Measurements from ENCODE around the gene GUCA1C. TPM values are rescaled to one million over a fixed set of nuclear protein-coding genes. Genes with fewer than 3 reads are reported as not detected.

The GUCA1C gene
- total RNA-seq, 1 experiment from 2014 or later = not detected

GRCh38 chr3:108877901-108878300 lies 75.8 kb downstream of the GUCA1C start:
- ChIA-PET POLR2A (no interaction called here), CTCF (no interaction called here)
- Mint-ChIP-seq H3K9me3 (no peaks in the 10 kb centered on the region), H3K27me3 (ENCODE audit: low read depth) (no peaks in the 10 kb centered on the region), H3K4me1 (no peaks in the 10 kb centered on the region), H3K27ac (no peak overlapping the region), H3K36me3 (no peaks in the 10 kb centered on the region), H3K4me3 (no peak overlapping the region)
- TF ChIP-seq ZBTB21 (CRISPR knock-in tag; IDR thresholded peaks at IDR 0.05; ENCODE audit: borderline replicate concordance) = no peak
- no peak for TF ChIP-seq MAX (CRISPR knock-in tag; IDR thresholded peaks at IDR 0.05)
- no peak for TF ChIP-seq E2F4 (CRISPR knock-in tag; IDR thresholded peaks at IDR 0.05; ENCODE audit: borderline replicate concordance, low read depth)
- no peak for TF ChIP-seq SP1 (CRISPR knock-in tag; conservative IDR thresholded peaks at IDR 0.05)
- TF ChIP-seq HMGXB4 (CRISPR knock-in tag; IDR thresholded peaks at IDR 0.05) = no peak
- no peak for TF ChIP-seq MLX (CRISPR knock-in tag; IDR thresholded peaks at IDR 0.05)
- no peak for TF ChIP-seq SMAD3 (CRISPR knock-in tag; IDR thresholded peaks at IDR 0.05; ENCODE audit: borderline replicate concordance)
- TF ChIP-seq USF2 (CRISPR knock-in tag; IDR thresholded peaks at IDR 0.05) = no peak
- no peak for TF ChIP-seq ATF3 (CRISPR knock-in tag; conservative IDR thresholded peaks at IDR 0.05)
- DNase-seq (ENCODE audit: low spot score) = no peak
- no peak for ATAC-seq

- Mint-ChIP-seq H3K4me3 (no peak overlapping the region), H3K27me3 (ENCODE audit: low read depth) (no peaks in the 10 kb centered on the region), H3K36me3 (peaks cover 11% of the 10 kb centered on the region), H3K27ac (no peak overlapping the region), H3K9me3 (peaks cover 18% of the 10 kb centered on the region), H3K4me1 (peaks cover 47% of the 10 kb centered on the region)
- ATAC-seq = peak; percentile 71
- ChIA-PET POLR2A (no interaction called here), CTCF (no interaction called here)
- DNase-seq (ENCODE audit: low spot score) = peak; percentile 17
- TF ChIP-seq RELA (CRISPR knock-in tag; IDR thresholded peaks at IDR 0.05; ENCODE audit: borderline replicate concordance) = no peak
- TF ChIP-seq ARID4B (CRISPR knock-in tag; IDR thresholded peaks at IDR 0.05; ENCODE audit: borderline replicate concordance) = no peak
- TF ChIP-seq HMGXB4 (CRISPR knock-in tag; IDR thresholded peaks at IDR 0.05) = no peak
- TF ChIP-seq TCF7 (CRISPR knock-in tag; IDR thresholded peaks at IDR 0.05; ENCODE audit: low read depth) = no peak
- no peak for TF ChIP-seq KAT7 (CRISPR knock-in tag; IDR thresholded peaks at IDR 0.05; ENCODE audit: borderline replicate concordance)
- TF ChIP-seq USF2 (CRISPR knock-in tag; IDR thresholded peaks at IDR 0.05) = no peak
- no peak for TF ChIP-seq TEAD4 (CRISPR knock-in tag; IDR thresholded peaks at IDR 0.05)
- TF ChIP-seq USF1 (CRISPR knock-in tag; IDR thresholded peaks at IDR 0.05) = no peak
- no peak for TF ChIP-seq ATF6 (CRISPR knock-in tag; IDR thresholded peaks at IDR 0.05)
- TF ChIP-seq ZNF232 (CRISPR knock-in tag; IDR thresholded peaks at IDR 0.05) = no peak
- no peak for TF ChIP-seq FOXP1 (CRISPR knock-in tag; IDR thresholded peaks at IDR 0.05; ENCODE audit: borderline replicate concordance)
Observed at GRCh38 chr3:108863799-108864135, 89.9 kb downstream of the GUCA1C start.

All from WTC11 (cell line).